HepG2 (cell line): ENCODE data around the gene BATF2. TPM values are rescaled to one million over a fixed set of nuclear protein-coding genes. Genes with fewer than 3 reads are reported as not detected.

ENCODE experiments used
- BRCA1 ChIP-seq: sonication (generic); formaldehyde crosslinking; IDR thresholded peaks from 2 replicates; pipeline ENCODE4 v1.4.0; 2020; ENCODE audit warnings: missing genetic modification reagents
- KLF15 ChIP-seq: sonication (generic); formaldehyde crosslinking; IDR thresholded peaks from 2 replicates; pipeline ENCODE4 v1.8.1; 2023; ENCODE audit warnings: borderline replicate concordance, mild to moderate bottlenecking, inconsistent platforms, missing genetic modification reagents, mixed read lengths
- MED1 ChIP-seq: sonication (generic); formaldehyde crosslinking; IDR thresholded peaks from 2 replicates; pipeline ENCODE4 v1.4.0; 2020; ENCODE audit warnings: missing genetic modification reagents
- MEIS2 ChIP-seq: sonication (generic); formaldehyde crosslinking; IDR thresholded peaks from 2 replicates; pipeline ENCODE4 v1.9.0; 2021; ENCODE audit warnings: mild to moderate bottlenecking, missing genetic modification reagents
- MZF1 ChIP-seq: sonication (generic); formaldehyde crosslinking; IDR thresholded peaks from 2 replicates; pipeline ENCODE4 v1.8.1; 2023; ENCODE audit warnings: mild to moderate bottlenecking, missing genetic modification reagents, borderline replicate concordance
- SAP130 ChIP-seq: IDR thresholded peaks from 2 replicates; pipeline ENCODE4 v1.6.1; 2016; ENCODE audit warnings: low read depth
- ZBTB25 ChIP-seq: IDR thresholded peaks from 2 replicates; pipeline ENCODE4 v1.6.1; 2018; ENCODE audit warnings: missing genetic modification reagents
- ZBTB26 ChIP-seq: IDR thresholded peaks from 2 replicates; pipeline ENCODE4 v1.6.1; 2016; ENCODE audit warnings: missing compliant biosample characterization, missing genetic modification reagents, borderline replicate concordance
- ZNF235 ChIP-seq: sonication (generic); formaldehyde crosslinking; IDR thresholded peaks from 2 replicates; pipeline ENCODE4 v1.8.1; 2023; ENCODE audit warnings: mild to moderate bottlenecking, missing genetic modification reagents, borderline replicate concordance
- ZNF274 ChIP-seq: sonication (generic); formaldehyde crosslinking; IDR thresholded peaks from 2 replicates; pipeline ENCODE4 v1.5.1; 2020; ENCODE audit warnings: mild to moderate bottlenecking, missing genetic modification reagents
- ZNF33A ChIP-seq: sonication (generic); formaldehyde crosslinking; IDR thresholded peaks from 2 replicates; pipeline ENCODE4 v1.5.1; 2020; ENCODE audit warnings: missing genetic modification reagents, mild to moderate bottlenecking, moderate library complexity, borderline replicate concordance
- ZNF546 ChIP-seq: sonication (generic); formaldehyde crosslinking; conservative IDR thresholded peaks from 2 replicates; pipeline ENCODE4 v1.8.1; 2023; ENCODE audit warnings: mild to moderate bottlenecking, missing genetic modification reagents
- ZNF597 ChIP-seq: sonication (generic); formaldehyde crosslinking; IDR thresholded peaks from 2 replicates; pipeline ENCODE4 v1.5.0; 2020; ENCODE audit warnings: missing genetic modification reagents
- ZNF747 ChIP-seq: sonication (generic); formaldehyde crosslinking; IDR thresholded peaks from 2 replicates; pipeline ENCODE4 v1.8.1; 2023; ENCODE audit warnings: missing genetic modification reagents, mild to moderate bottlenecking, borderline replicate concordance
- ZNF777 ChIP-seq: sonication (generic); formaldehyde crosslinking; IDR thresholded peaks from 2 replicates; pipeline ENCODE4 v1.4.0; 2020; ENCODE audit warnings: missing genetic modification reagents
- ZZZ3 ChIP-seq: sonication (generic); formaldehyde crosslinking; IDR thresholded peaks from 2 replicates; pipeline ENCODE4 v1.4.0; 2020; ENCODE audit warnings: missing genetic modification reagents, mild to moderate bottlenecking, borderline replicate concordance
- polyA plus RNA-seq, 8 experiments: library from polyadenylated mRNA; depleted of rRNA in 3 of 8; stranded (reverse) in 7 of 8; unstranded in 1 of 8; fragments of >200 nt; fragmentation: Illumina TruSeq in 4 of 8; extraction: Trizol in 4 of 8; gene quantifications; 2 replicates each; pipeline versions ENCODE4 v1.2.1 to v1.2.3, GENCODE V29; 2011 to 2016; ENCODE audit warnings: low read depth in 4 of 8, missing spikeins in 1 of 8, mixed read lengths in 1 of 8; ENCODE audit not compliant: insufficient read depth in 1 of 8
- total RNA-seq, 5 experiments: library from RNA; depleted of rRNA; stranded (reverse); fragments of >200 nt; fragmentation: Illumina TruSeq; extraction: Trizol; gene quantifications; 2 replicates each; pipeline ENCODE4 v1.2.3, GENCODE V29; 2016; ENCODE audit warnings: low read depth in 1 of 5
- TF ChIP-seq, protein P1 (sequence below): sonication (generic); formaldehyde crosslinking; IDR thresholded peaks from 2 replicates; pipeline ENCODE4 v1.5.0; 2020; ENCODE audit warnings: mild to moderate bottlenecking, missing genetic modification reagents, borderline replicate concordance

The BATF2 gene
- total and polyA plus RNA-seq, 2 of the 13 experiments (the other 11 are each of a cell fraction or from before 2014, with no cell fraction given): 2.8 to 3.9 TPM

DNA sequence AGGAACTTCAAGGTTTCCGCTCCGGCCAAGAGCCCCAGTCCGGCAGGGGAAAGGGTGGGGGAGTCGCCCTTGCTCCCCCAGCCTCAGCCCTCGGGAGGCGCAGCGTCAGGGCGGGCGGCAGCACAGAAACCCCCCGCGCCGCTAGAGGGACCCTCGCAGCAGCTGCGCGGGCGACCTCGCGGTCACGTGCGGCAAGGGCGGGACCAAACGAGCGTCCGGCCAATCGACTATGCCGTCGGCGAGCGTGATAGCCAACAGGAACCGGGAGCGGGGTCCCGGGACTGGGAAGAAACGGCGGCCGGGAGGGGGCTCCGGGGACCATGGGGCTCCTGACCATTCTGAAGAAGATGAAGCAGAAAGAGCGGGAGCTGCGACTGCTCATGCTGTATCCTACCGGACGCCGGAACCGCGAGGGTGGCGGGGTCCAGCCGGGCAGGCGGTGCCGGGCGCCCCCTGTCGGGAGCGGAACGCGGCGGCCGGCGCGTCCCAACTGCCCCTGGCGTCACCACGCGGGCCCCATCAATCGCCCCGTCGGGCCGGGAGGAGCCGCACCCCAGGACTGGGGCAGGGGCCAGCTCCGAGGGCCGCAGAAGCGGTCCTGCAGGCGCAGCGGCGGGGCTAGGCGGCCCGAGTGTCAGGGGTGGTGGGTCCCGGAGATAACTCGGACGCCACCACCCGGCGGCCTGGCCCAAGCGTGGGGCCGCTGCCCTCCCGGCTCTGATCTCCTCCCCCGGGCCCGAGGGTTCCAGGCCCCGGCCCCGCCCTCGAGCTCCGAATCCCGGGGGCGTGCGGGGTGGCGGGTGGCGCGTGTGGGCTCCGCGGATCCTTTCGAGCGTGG lies 17.3 kb upstream of the BATF2 start, which contains the start of gene ARL2 (continued):
- 0 out of 2 replicates have a peak, but pooled peaks have one; percentile 35 for TF ChIP-seq ZNF33A
- TF ChIP-seq SAP130 (CRISPR knock-in tag): peak; percentile 82
- no peak; the same call in 1 of the 2 replicates for TF ChIP-seq ZZZ3
- no peak for TF ChIP-seq ZNF597 (CRISPR knock-in tag)
- no peak for TF ChIP-seq ZNF274 (CRISPR knock-in tag)
- TF ChIP-seq, protein P1, sequence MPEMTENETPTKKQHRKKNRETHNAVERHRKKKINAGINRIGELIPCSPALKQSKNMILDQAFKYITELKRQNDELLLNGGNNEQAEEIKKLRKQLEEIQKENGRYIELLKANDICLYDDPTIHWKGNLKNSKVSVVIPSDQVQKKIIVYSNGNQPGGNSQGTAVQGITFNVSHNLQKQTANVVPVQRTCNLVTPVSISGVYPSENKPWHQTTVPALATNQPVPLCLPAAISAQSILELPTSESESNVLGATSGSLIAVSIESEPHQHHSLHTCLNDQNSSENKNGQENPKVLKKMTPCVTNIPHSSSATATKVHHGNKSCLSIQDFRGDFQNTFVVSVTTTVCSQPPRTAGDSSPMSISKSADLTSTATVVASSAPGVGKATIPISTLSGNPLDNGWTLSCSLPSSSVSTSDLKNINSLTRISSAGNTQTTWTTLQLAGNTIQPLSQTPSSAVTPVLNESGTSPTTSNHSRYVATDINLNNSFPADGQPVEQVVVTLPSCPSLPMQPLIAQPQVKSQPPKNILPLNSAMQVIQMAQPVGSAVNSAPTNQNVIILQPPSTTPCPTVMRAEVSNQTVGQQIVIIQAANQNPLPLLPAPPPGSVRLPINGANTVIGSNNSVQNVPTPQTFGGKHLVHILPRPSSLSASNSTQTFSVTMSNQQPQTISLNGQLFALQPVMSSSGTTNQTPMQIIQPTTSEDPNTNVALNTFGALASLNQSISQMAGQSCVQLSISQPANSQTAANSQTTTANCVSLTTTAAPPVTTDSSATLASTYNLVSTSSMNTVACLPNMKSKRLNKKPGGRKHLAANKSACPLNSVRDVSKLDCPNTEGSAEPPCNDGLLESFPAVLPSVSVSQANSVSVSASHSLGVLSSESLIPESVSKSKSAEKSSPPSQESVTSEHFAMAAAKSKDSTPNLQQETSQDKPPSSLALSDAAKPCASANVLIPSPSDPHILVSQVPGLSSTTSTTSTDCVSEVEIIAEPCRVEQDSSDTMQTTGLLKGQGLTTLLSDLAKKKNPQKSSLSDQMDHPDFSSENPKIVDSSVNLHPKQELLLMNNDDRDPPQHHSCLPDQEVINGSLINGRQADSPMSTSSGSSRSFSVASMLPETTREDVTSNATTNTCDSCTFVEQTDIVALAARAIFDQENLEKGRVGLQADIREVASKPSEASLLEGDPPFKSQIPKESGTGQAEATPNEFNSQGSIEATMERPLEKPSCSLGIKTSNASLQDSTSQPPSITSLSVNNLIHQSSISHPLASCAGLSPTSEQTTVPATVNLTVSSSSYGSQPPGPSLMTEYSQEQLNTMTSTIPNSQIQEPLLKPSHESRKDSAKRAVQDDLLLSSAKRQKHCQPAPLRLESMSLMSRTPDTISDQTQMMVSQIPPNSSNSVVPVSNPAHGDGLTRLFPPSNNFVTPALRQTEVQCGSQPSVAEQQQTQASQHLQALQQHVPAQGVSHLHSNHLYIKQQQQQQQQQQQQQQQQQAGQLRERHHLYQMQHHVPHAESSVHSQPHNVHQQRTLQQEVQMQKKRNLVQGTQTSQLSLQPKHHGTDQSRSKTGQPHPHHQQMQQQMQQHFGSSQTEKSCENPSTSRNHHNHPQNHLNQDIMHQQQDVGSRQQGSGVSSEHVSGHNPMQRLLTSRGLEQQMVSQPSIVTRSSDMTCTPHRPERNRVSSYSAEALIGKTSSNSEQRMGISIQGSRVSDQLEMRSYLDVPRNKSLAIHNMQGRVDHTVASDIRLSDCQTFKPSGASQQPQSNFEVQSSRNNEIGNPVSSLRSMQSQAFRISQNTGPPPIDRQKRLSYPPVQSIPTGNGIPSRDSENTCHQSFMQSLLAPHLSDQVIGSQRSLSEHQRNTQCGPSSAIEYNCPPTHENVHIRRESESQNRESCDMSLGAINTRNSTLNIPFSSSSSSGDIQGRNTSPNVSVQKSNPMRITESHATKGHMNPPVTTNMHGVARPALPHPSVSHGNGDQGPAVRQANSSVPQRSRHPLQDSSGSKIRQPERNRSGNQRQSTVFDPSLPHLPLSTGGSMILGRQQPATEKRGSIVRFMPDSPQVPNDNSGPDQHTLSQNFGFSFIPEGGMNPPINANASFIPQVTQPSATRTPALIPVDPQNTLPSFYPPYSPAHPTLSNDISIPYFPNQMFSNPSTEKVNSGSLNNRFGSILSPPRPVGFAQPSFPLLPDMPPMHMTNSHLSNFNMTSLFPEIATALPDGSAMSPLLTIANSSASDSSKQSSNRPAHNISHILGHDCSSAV (CRISPR knock-in tag): no peak
- TF ChIP-seq ZNF747 (CRISPR knock-in tag): 0 out of 2 replicates have a peak, but pooled peaks have one; percentile 45
- TF ChIP-seq KLF15 (CRISPR knock-in tag): no peak; the same call in 1 of the 2 replicates
- no peak for TF ChIP-seq MZF1 (CRISPR knock-in tag)
- peak; percentile 97 for TF ChIP-seq ZNF777 (CRISPR knock-in tag)
- no peak; the same call in 1 of the 2 replicates for TF ChIP-seq ZNF235 (CRISPR knock-in tag)
- TF ChIP-seq MEIS2: peak; percentile 45; the same call in 1 of the 2 replicates
- peak; percentile 89; the same call in 1 of the 2 replicates for TF ChIP-seq ZNF546 (CRISPR knock-in tag)
- TF ChIP-seq ZBTB25 (CRISPR knock-in tag): peak; percentile 83
- no peak for TF ChIP-seq BRCA1
- no peak for TF ChIP-seq ZBTB26 (CRISPR knock-in tag)
- peak; percentile 64 for TF ChIP-seq MED1
